Body of pancreas (tissue), 4 donors: ENCODE measurements around the gene NOL11. TPM values are rescaled to one million over a fixed set of nuclear protein-coding genes. Genes with fewer than 3 reads are reported as not detected.

ENCODE experiments used
- ATAC-seq: fragments of 150-250 bp; one replicate; pipeline ENCODE4 v1.9.1; 2016
- DNase-seq, 4 donors: peaks; one replicate each; pipeline ENCODE4 v3.0.0-alpha.2; 2019
- H3K27ac ChIP-seq, 4 donors: fragments of 200-600 bp; sonication (generic); 1 replicate in 3 of 4; 2 replicates in 1 of 4; pipeline versions ENCODE4 v1.5.1 to v1.6.1; 2016 to 2019; ENCODE audit warnings: mild to moderate bottlenecking in 1 of 4, mixed read lengths in 1 of 4, moderate library complexity in 1 of 4
- H3K27me3 ChIP-seq, 2 donors: fragments of 200-600 bp; sonication (generic); one replicate each; pipeline ENCODE4 v1.6.0; 2016; ENCODE audit warnings: mild to moderate bottlenecking in 1 of 2
- H3K36me3 ChIP-seq, 2 donors: fragments of 200-600 bp; sonication (generic); replicated peaks in 1 of 2; 2 replicates each; pipeline ENCODE4 v1.5.1; 2016; ENCODE audit warnings: low read depth in 2 of 2; ENCODE audit not compliant: insufficient read depth in 1 of 2
- H3K4me1 ChIP-seq: fragments of 200-600 bp; sonication (generic); one replicate; pipeline ENCODE4 v1.6.0; 2016
- H3K4me3 ChIP-seq, 2 donors: fragments of 200-600 bp; sonication (generic); 1 replicate in 1 of 2; 2 replicates in 1 of 2; pipeline ENCODE4 v1.5.1; 2016 to 2019
- H3K9me3 ChIP-seq, 3 donors: fragments of 200-600 bp; sonication (generic); 1 replicate in 2 of 3; 2 replicates in 1 of 3; pipeline ENCODE4 v1.5.1; 2016
- CTCF ChIP-seq, 7 experiments: fragments of 450-650 bp in 4 of 7; fragments of 200-600 bp in 3 of 7; sonication (generic) in 3 of 7; IDR thresholded peaks; one replicate each; pipeline ENCODE4 v1.5.1; 2016 to 2019; ENCODE audit warnings: antibody characterized with exemption in 7 of 7
- POLR2A ChIP-seq, 3 donors: fragments of 450-650 bp; IDR thresholded peaks; one replicate each; pipeline ENCODE4 v1.6.1; 2016; ENCODE audit warnings: antibody characterized with exemption in 3 of 3, mild to moderate bottlenecking in 2 of 3
- WGBS, 2 donors: methylation state at CpG; one replicate each; pipeline ENCODE4 v1.1.5; 2017; 5-methylcytosine and 5-hydroxymethylcytosine counted together
- intact Hi-C: fragments of 100-400 bp; cut with DNase I; formaldehyde crosslinking; loops from one replicate; pipeline ENCODE4 v1.15.1; 2023
- total RNA-seq, 2 donors: library from RNA; depleted of rRNA; stranded (reverse); fragments of >200 nt; gene quantifications; one replicate each; pipeline ENCODE4 v1.1.0, GENCODE V29; 2016

NOL11 gene
- total RNA-seq, 2 donors from 2014 or later: 15.0 to 15.8 TPM

- peaks cover 8% of the 10 kb centered on the region for H3K4me1 ChIP-seq
- DNase-seq (no peak), ATAC-seq (no peak)
- H3K4me3 ChIP-seq: no peak overlapping the region
- TF ChIP-seq CTCF (IDR thresholded peaks at IDR 0.05) (no peak), POLR2A (IDR thresholded peaks at IDR 0.05) (no peak)
- H3K27ac ChIP-seq: no peak overlapping the region
- intact Hi-C loops: loop anchor here (10.0 kb wide), 1 partner anchor 319 kb away; the partner anchor contains the start of gene PITPNC1
- no peaks in the 10 kb centered on the region for H3K9me3 ChIP-seq
- no peaks in the 10 kb centered on the region for H3K27me3 ChIP-seq
- H3K36me3 ChIP-seq: no peaks in the 10 kb centered on the region
Observed at GRCh38 chr17:67693811-67694210, 23.9 kb upstream of the NOL11 start.

- Histone ChIP-seq H3K4me3 (no peak overlapping the region), H3K27me3 (no peaks in the 10 kb centered on the region), H3K9me3 (no peaks in the 10 kb centered on the region), H3K36me3 (no peaks in the 10 kb centered on the region), H3K27ac (no peak overlapping the region), H3K4me1 (peaks cover 5% of the 10 kb centered on the region)
- intact Hi-C loops: loop anchor here (10.0 kb wide), 1 partner anchor 322 kb away; the partner anchor contains the start of gene PITPNC1
- TF ChIP-seq CTCF (IDR thresholded peaks at IDR 0.05) (no peak), POLR2A (IDR thresholded peaks at IDR 0.05) (no peak)
- no peak for ATAC-seq
- WGBS, 2 donors: 45 to 62% methylated on average over 3 of the region's 3 CpGs
- no peak for DNase-seq
Observed at GRCh38 chr17:67696347-67696746, 21.4 kb upstream of the NOL11 start.

GRCh38 chr17:67696853-67697498 lies 20.8 kb upstream of the NOL11 start:
- WGBS, 2 donors: 54 to 80% methylated on average over 4 of the region's 4 CpGs
- Histone ChIP-seq H3K27me3 (no peaks in the 10 kb centered on the region), H3K4me3 (no peak overlapping the region), H3K4me1 (peaks cover 5% of the 10 kb centered on the region), H3K9me3 (no peaks in the 10 kb centered on the region), H3K27ac (no peak overlapping the region), H3K36me3 (no peaks in the 10 kb centered on the region)
- ATAC-seq (no peak), DNase-seq (no peak)
- intact Hi-C loops: loop anchor here (10.0 kb wide), 1 partner anchor 322 kb away; the partner anchor contains the start of gene PITPNC1
- TF ChIP-seq CTCF (IDR thresholded peaks at IDR 0.05) (no peak), POLR2A (IDR thresholded peaks at IDR 0.05) (no peak)

- WGBS, 2 donors: 67 to 70% methylated on average over 4 to 5 of the region's 5 CpGs
- Histone ChIP-seq H3K27me3 (no peaks in the 10 kb centered on the region), H3K27ac (no peak overlapping the region), H3K36me3 (no peaks in the 10 kb centered on the region), H3K4me1 (peaks cover 5% of the 10 kb centered on the region), H3K9me3 (no peaks in the 10 kb centered on the region), H3K4me3 (no peak overlapping the region)
- intact Hi-C loops: no loop called here
- no peak for TF ChIP-seq POLR2A (IDR thresholded peaks at IDR 0.05)
- no peak for TF ChIP-seq CTCF (IDR thresholded peaks at IDR 0.05)
- DNase-seq (no peak), ATAC-seq (no peak)
Observed at GRCh38 chr17:67700037-67700724, 17.6 kb upstream of the NOL11 start.
